H1 (cell line): Measurements from ENCODE around the gene RPL31. TPM values are rescaled to one million over a fixed set of nuclear protein-coding genes. Genes with fewer than 3 reads are reported as not detected.

ENCODE experiments used
- ASH2L ChIP-seq: fragments of 200-600, 300-600 bp; sonication (generic); IDR thresholded peaks from one replicate; pipeline ENCODE4 v1.7.1; 2017; ENCODE audit warnings: low read length
- JUN ChIP-seq: IDR thresholded peaks from 2 replicates; pipeline ENCODE4 v1.6.1; 2011; ENCODE audit warnings: low read depth, mild to moderate bottlenecking, improper control_type of control experiment, low read length
- POLR2A ChIP-seq, 2 experiments: IDR thresholded peaks; 1 replicate in 1 of 2; 2 replicates in 1 of 2; pipeline ENCODE4 v1.6.1; 2011; ENCODE audit warnings: low read depth in 2 of 2, low read length in 2 of 2, mild to moderate bottlenecking in 2 of 2; ENCODE audit errors: control extremely low read depth in 1 of 2
- SIN3A ChIP-seq, 2 experiments: IDR thresholded peaks in 1 of 2; conservative IDR thresholded peaks in 1 of 2; 2 replicates each; pipeline ENCODE4 v1.6.1; 2011 to 2012; ENCODE audit warnings: low read length in 2 of 2, improper control_type of control experiment in 1 of 2, low read depth in 1 of 2, mild to moderate bottlenecking in 1 of 2
- SP2 ChIP-seq: IDR thresholded peaks from 2 replicates; pipeline ENCODE4 v1.6.1; 2012; ENCODE audit warnings: mild to moderate bottlenecking, low read length, inconsistent platforms
- TAF1 ChIP-seq: IDR thresholded peaks from 2 replicates; pipeline ENCODE4 v1.6.1; 2011; ENCODE audit warnings: mild to moderate bottlenecking, low read depth, low read length
- USF2 ChIP-seq: IDR thresholded peaks from 2 replicates; pipeline ENCODE4 v1.6.1; 2011; ENCODE audit warnings: low read length, improper control_type of control experiment
- polyA plus RNA-seq, 7 experiments: library from polyadenylated mRNA; depleted of rRNA in 3 of 7; stranded (reverse) in 5 of 7; unstranded in 2 of 7; fragments of >200 nt in 5 of 7; fragments of 200-250 nt in 2 of 7; gene quantifications; 1 replicate in 5 of 7; 2 replicates in 1 of 7; 4 replicates in 1 of 7; pipeline versions ENCODE4 v1.2.1 to v1.2.3, GENCODE V29; 2011 to 2013; ENCODE audit warnings: missing spikeins in 2 of 7, mixed read lengths in 2 of 7
- total RNA-seq: library from RNA; stranded (reverse); fragmentation: NEBNext Ultra II Directional; extraction: Animal tissue kit (Norgen Biotek cat#: 25700); gene quantifications from 2 replicates; pipeline ENCODE4 v1.2.1, GENCODE V29; 2021

Gene RPL31
- total and polyA plus RNA-seq, 2 of the 8 experiments (the other 6 are each of a cell fraction or from before 2014, with no cell fraction given), result 1,463 to 1,722 TPM

- TF ChIP-seq TAF1 (no peak), ASH2L (no peak), JUN (no peak), SIN3A (conservative IDR thresholded peaks at IDR 0.05 in 1 of 2, IDR thresholded peaks at IDR 0.05 in 1 of 2; ENCODE audit: low read depth in 1 of 2, low read length in 2 of 2) (no peak), SP2 (no peak), POLR2A (IDR thresholded peaks at IDR 0.05; ENCODE audit: control extremely low read depth in 1 of 2, low read depth in 2 of 2, low read length in 2 of 2) (no peak), USF2 (no peak)
Measured at GRCh38 chr2:100952512-100952911, 49.6 kb upstream of the RPL31 start (continued).
